Caco-2 (cell line): Measurements from ENCODE around the gene SNX25. TPM values are rescaled to one million over a fixed set of nuclear protein-coding genes. Genes with fewer than 3 reads are reported as not detected.

Experiments
- BruUV-seq: library from RNA; stranded (reverse); fragments of 400-500 nt; replicated peaks from 2 replicates; lab custom pipeline; 2021; lab: Mats Ljungman, UMichigan
- CTCF ChIA-PET: fragments of 300-600 bp; sonication (Branson Sonifier 250); formaldehyde crosslinking; loops from one replicate; lab custom pipeline; 2022; ENCODE audit warnings: antibody characterized with exemption; lab: Charles Lee
- POLR2A ChIA-PET: fragments of 300-600 bp; sonication (Branson Sonifier 250); formaldehyde crosslinking; loops from one replicate; lab custom pipeline; 2022; ENCODE audit warnings: antibody characterized with exemption; lab: Charles Lee
- DNase-seq, 2 experiments: peaks; one replicate each; pipeline versions ENCODE4 v3.0.0 to v3.0.0-alpha.2; 2020 to 2022
- H3K27me3 ChIP-seq: replicated peaks from 2 replicates; pipeline ENCODE4 v1.6.0; 2011; ENCODE audit warnings: low read length; ENCODE audit not compliant: control insufficient read depth, insufficient read depth
- H3K36me3 ChIP-seq: 2 replicates; pipeline ENCODE4 v1.5.1; 2011; ENCODE audit warnings: low read length; ENCODE audit not compliant: control insufficient read depth, insufficient read depth
- H3K4me1 ChIP-seq: fragments of 250-450 bp; sonication (Bioruptor Pico); 2 replicates; pipeline ENCODE4 v1.5.1; 2020; ENCODE audit warnings: mild to moderate bottlenecking
- H3K4me3 ChIP-seq: 2 replicates; pipeline ENCODE4 v1.5.1; 2011; ENCODE audit warnings: low read depth, mild to moderate bottlenecking, control low read depth, low read length
- H3K9me3 ChIP-seq: fragments of 250-450 bp; sonication (Bioruptor Pico); 2 replicates; pipeline ENCODE4 v1.5.1; 2020; ENCODE audit warnings: mild to moderate bottlenecking, moderate library complexity
- H3K27ac Mint-ChIP-seq: one replicate; pipeline ENCODE4 v1.8.0; 2022; ENCODE audit warnings: mixed read lengths; ENCODE audit not compliant: unreplicated experiment
- H3K27me3 Mint-ChIP-seq: one replicate; pipeline ENCODE4 v1.8.0; 2022; ENCODE audit warnings: mixed read lengths; ENCODE audit not compliant: insufficient read depth, unreplicated experiment
- H3K36me3 Mint-ChIP-seq: one replicate; pipeline ENCODE4 v1.8.0; 2022; ENCODE audit warnings: mild to moderate bottlenecking, mixed read lengths; ENCODE audit not compliant: insufficient read depth, unreplicated experiment
- H3K4me1 Mint-ChIP-seq: one replicate; pipeline ENCODE4 v1.8.0; 2022; ENCODE audit warnings: low read depth, mixed read lengths; ENCODE audit not compliant: unreplicated experiment
- H3K4me3 Mint-ChIP-seq: one replicate; pipeline ENCODE4 v1.8.0; 2022; ENCODE audit warnings: mild to moderate bottlenecking, moderate library complexity, mixed read lengths; ENCODE audit not compliant: unreplicated experiment
- H3K9me3 Mint-ChIP-seq: one replicate; pipeline ENCODE4 v1.8.0; 2022; ENCODE audit warnings: mixed read lengths; ENCODE audit not compliant: unreplicated experiment
- intact Hi-C: fragments of 100-400 bp; cut with micrococcal nuclease; formaldehyde crosslinking; loops from one replicate; pipeline ENCODE4 v1.10.0; 2022; ENCODE audit not compliant: unreplicated experiment
- total RNA-seq: library from RNA; stranded (reverse); gene quantifications from 2 replicates; pipeline ENCODE4 v1.2.3, GENCODE V29; 2022
- TF ChIP-seq, protein P1 (sequence below), 2 experiments: fragments of 200-600 bp in 1 of 2; IDR thresholded peaks; 1 replicate in 1 of 2; 2 replicates in 1 of 2; pipeline versions ENCODE4 v1.5.1 to v1.8.0; 2011 to 2022; ENCODE audit warnings: antibody characterized with exemption in 1 of 2, control low read depth in 1 of 2, inconsistent platforms in 1 of 2, low read depth in 1 of 2, low read length in 1 of 2, mild to moderate bottlenecking in 1 of 2, moderate library complexity in 1 of 2; ENCODE audit not compliant: insufficient read depth in 1 of 2, severe bottlenecking in 1 of 2, unreplicated experiment in 1 of 2

The SNX25 gene
- total RNA-seq, 1 experiment from 2014 or later: 9.3 TPM

DNA sequence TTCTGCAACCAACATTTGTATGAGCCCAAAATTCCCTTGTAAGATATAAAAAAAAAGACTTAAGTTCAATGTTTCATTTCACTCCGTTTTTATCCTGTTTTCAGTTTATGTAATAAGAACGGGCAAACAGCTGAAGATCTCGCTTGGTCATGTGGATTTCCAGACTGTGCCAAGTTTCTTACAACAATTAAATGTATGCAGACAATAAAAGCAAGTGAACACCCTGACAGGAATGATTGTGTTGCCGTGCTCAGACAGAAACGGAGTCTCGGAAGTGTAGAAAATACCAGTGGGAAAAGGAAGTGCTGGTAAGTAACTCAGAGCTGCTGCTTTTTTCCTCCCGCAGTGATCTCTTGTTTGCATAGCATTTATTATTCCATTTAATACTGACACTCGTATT is 190.1 kb downstream of the SNX25 start:
- H3K4me1 ChIP-seq: no peaks in the 10 kb centered on the region
- Mint-ChIP-seq H3K4me3 (no peak overlapping the region), H3K9me3 (no peaks in the 10 kb centered on the region), H3K27ac (no peak overlapping the region), H3K27me3 (no peaks in the 10 kb centered on the region), H3K4me1 (peaks cover 5% of the 10 kb centered on the region), H3K36me3 (peaks cover 18% of the 10 kb centered on the region)
- no TSS peak for BruUV-seq
- CTCF ChIA-PET: no interaction called here
- no peaks in the 10 kb centered on the region for H3K36me3 ChIP-seq
- intact Hi-C loops: loop anchor here (5.0 to 10.0 kb wide), 3 partner anchors 162 to 635 kb away; partner anchors contain the start of gene SLC25A4
- no peaks in the 10 kb centered on the region for H3K9me3 ChIP-seq
- H3K27me3 ChIP-seq: no peaks in the 10 kb centered on the region
- H3K4me3 ChIP-seq: no peak overlapping the region
- POLR2A ChIA-PET: no interaction called here
- no peak for DNase-seq
- TF ChIP-seq, protein P1, sequence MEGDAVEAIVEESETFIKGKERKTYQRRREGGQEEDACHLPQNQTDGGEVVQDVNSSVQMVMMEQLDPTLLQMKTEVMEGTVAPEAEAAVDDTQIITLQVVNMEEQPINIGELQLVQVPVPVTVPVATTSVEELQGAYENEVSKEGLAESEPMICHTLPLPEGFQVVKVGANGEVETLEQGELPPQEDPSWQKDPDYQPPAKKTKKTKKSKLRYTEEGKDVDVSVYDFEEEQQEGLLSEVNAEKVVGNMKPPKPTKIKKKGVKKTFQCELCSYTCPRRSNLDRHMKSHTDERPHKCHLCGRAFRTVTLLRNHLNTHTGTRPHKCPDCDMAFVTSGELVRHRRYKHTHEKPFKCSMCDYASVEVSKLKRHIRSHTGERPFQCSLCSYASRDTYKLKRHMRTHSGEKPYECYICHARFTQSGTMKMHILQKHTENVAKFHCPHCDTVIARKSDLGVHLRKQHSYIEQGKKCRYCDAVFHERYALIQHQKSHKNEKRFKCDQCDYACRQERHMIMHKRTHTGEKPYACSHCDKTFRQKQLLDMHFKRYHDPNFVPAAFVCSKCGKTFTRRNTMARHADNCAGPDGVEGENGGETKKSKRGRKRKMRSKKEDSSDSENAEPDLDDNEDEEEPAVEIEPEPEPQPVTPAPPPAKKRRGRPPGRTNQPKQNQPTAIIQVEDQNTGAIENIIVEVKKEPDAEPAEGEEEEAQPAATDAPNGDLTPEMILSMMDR (IDR thresholded peaks at IDR 0.05; ENCODE audit: insufficient read depth in 1 of 2, low read depth in 1 of 2, low read length in 1 of 2, severe bottlenecking in 1 of 2, unreplicated experiment in 1 of 2): no peak

GRCh38 chr4:185404031-185404430 is 194.6 kb downstream of the SNX25 start:
- intact Hi-C loops: no loop called here
- Histone ChIP-seq H3K4me3 (no peak overlapping the region), H3K36me3 (no peaks in the 10 kb centered on the region), H3K27me3 (no peaks in the 10 kb centered on the region), H3K4me1 (no peaks in the 10 kb centered on the region), H3K9me3 (no peaks in the 10 kb centered on the region)
- Mint-ChIP-seq H3K27ac (no peak overlapping the region), H3K36me3 (no peaks in the 10 kb centered on the region), H3K27me3 (no peaks in the 10 kb centered on the region), H3K4me1 (no peaks in the 10 kb centered on the region), H3K9me3 (no peaks in the 10 kb centered on the region), H3K4me3 (no peak overlapping the region)
- no peak for DNase-seq
- ChIA-PET POLR2A (no interaction called here), CTCF (no interaction called here)
- TF ChIP-seq, protein P1 (IDR thresholded peaks at IDR 0.05; ENCODE audit: insufficient read depth in 1 of 2, low read depth in 1 of 2, low read length in 1 of 2, severe bottlenecking in 1 of 2, unreplicated experiment in 1 of 2): no peak
- BruUV-seq: no TSS peak

- BruUV-seq: no TSS peak
- H3K4me1 Mint-ChIP-seq: no peaks in the 10 kb centered on the region
- no peaks in the 10 kb centered on the region for H3K27me3 ChIP-seq
- intact Hi-C loops: no loop called here
- no peak overlapping the region for H3K4me3 Mint-ChIP-seq
- CTCF ChIA-PET: interaction anchor here (0.6 kb wide), 1 partner anchor 375 kb away, joined by 5 read pairs; no protein-coding TSS in a partner anchor
- TF ChIP-seq, protein P1 (IDR thresholded peaks at IDR 0.05; ENCODE audit: insufficient read depth in 1 of 2, low read depth in 1 of 2, low read length in 1 of 2, severe bottlenecking in 1 of 2, unreplicated experiment in 1 of 2): no peak
- H3K27me3 Mint-ChIP-seq: no peaks in the 10 kb centered on the region
- H3K9me3 ChIP-seq: no peaks in the 10 kb centered on the region
- no peak overlapping the region for H3K27ac Mint-ChIP-seq
- no peaks in the 10 kb centered on the region for H3K36me3 ChIP-seq
- no peak for DNase-seq
- peaks cover 5% of the 10 kb centered on the region for H3K36me3 Mint-ChIP-seq
- H3K9me3 Mint-ChIP-seq: peaks cover 9% of the 10 kb centered on the region
- no peaks in the 10 kb centered on the region for H3K4me1 ChIP-seq
- POLR2A ChIA-PET: no interaction called here
- H3K4me3 ChIP-seq: no peak overlapping the region
Observed at GRCh38 chr4:185405296-185405999, 196.1 kb downstream of the SNX25 start.
